HEK293T (cell line): ENCODE results near the gene LNPEP.

Source experiments
- HDGF ChIP-seq: fragments of 450-650 bp; IDR thresholded peaks from 2 replicates; pipeline ENCODE4 v1.6.1; 2017; ENCODE audit warnings: antibody characterized with exemption, borderline replicate concordance
- ZNF384 ChIP-seq: fragments of 450-650 bp; IDR thresholded peaks from 2 replicates; pipeline ENCODE4 v1.6.1; 2016

- no peak for TF ChIP-seq ZNF384
- TF ChIP-seq HDGF, result no peak
Measured at GRCh38 chr5:96924016-96924443, 11.8 kb upstream of the LNPEP start.
